Activated T-helper 1 cell treated with anti-CD3 and anti-CD28 coated beads, Interleukin-12 subunit alpha, Interleukin-12 subunit beta, Interleukin-2, Interleukin-4 antibody, amounts not matched to agents 30 ng/mL and 10 ng/mL and 1 ng/mL, durations not matched to agents 14 hours and 24 hours and 36 hours (primary cell): Measurements from ENCODE around the gene IL21R. TPM values are rescaled to one million over a fixed set of nuclear protein-coding genes. Genes with fewer than 3 reads are reported as not detected.
"Not testable (repeated sequence)": the region's sequence is repeated elsewhere in the genome, so short reads cannot be mapped to it uniquely, and the experiment has no call there.

ENCODE experiments used
- DNase-seq: peaks from one replicate; pipeline ENCODE4 v3.0.0; 2021; ENCODE audit warnings: low spot score
- H3K27ac Mint-ChIP-seq: one replicate; pipeline ENCODE4 v1.8.0; 2021; ENCODE audit warnings: mild to moderate bottlenecking, mixed read lengths
- H3K27me3 Mint-ChIP-seq: one replicate; pipeline ENCODE4 v1.8.0; 2022; ENCODE audit warnings: mild to moderate bottlenecking, moderate library complexity, mixed read lengths; ENCODE audit not compliant: insufficient read depth
- H3K36me3 Mint-ChIP-seq: one replicate; pipeline ENCODE4 v1.8.0; 2021; ENCODE audit warnings: low read depth, mixed read lengths
- H3K4me1 Mint-ChIP-seq: one replicate; pipeline ENCODE4 v1.8.0; 2021; ENCODE audit warnings: low read depth, mixed read lengths
- H3K4me3 Mint-ChIP-seq: one replicate; pipeline ENCODE4 v1.8.0; 2021; ENCODE audit warnings: mild to moderate bottlenecking, moderate library complexity, mixed read lengths
- H3K9me3 Mint-ChIP-seq: one replicate; pipeline ENCODE4 v1.8.0; 2021; ENCODE audit warnings: mixed read lengths
- intact Hi-C: fragments of 100-400 bp; cut with micrococcal nuclease; formaldehyde crosslinking; loops from one replicate; pipeline ENCODE4 v1.15.1; 2024
- total RNA-seq: library from RNA; stranded (reverse); gene quantifications from 2 replicates; pipeline ENCODE4 v1.2.3, GENCODE V29; 2022

Gene IL21R
- total RNA-seq, 1 donor from 2014 or later: 101 TPM

- no peak overlapping the region for H3K4me3 Mint-ChIP-seq
- no peaks in the 10 kb centered on the region for H3K27me3 Mint-ChIP-seq
- H3K36me3 Mint-ChIP-seq: peaks cover 11% of the 10 kb centered on the region
- H3K27ac Mint-ChIP-seq: no peak overlapping the region
- intact Hi-C loops: no loop called here
- H3K9me3 Mint-ChIP-seq: peaks cover 22% of the 10 kb centered on the region
- no peak for DNase-seq
- peaks cover 63% of the 10 kb centered on the region for H3K4me1 Mint-ChIP-seq
Observed at GRCh38 chr16:27381236-27381635, 20.7 kb upstream of the IL21R start.

GRCh38 chr16:27381974-27382855, 19.8 kb upstream of the IL21R start:
- peak overlapping the region; percentile 54 for H3K27ac Mint-ChIP-seq
- no peaks in the 10 kb centered on the region for H3K27me3 Mint-ChIP-seq
- no peak for DNase-seq
- intact Hi-C loops: no loop called here
- peak overlapping the region; percentile 2 for H3K4me3 Mint-ChIP-seq
- H3K4me1 Mint-ChIP-seq: peaks cover 71% of the 10 kb centered on the region
- H3K9me3 Mint-ChIP-seq: peaks cover 29% of the 10 kb centered on the region
- peaks cover 11% of the 10 kb centered on the region for H3K36me3 Mint-ChIP-seq

GRCh38 chr16:27383556-27384243, 18.3 kb upstream of the IL21R start:
- no peak for DNase-seq

GRCh38 chr16:27384425-27384824, 17.5 kb upstream of the IL21R start:
- Mint-ChIP-seq H3K9me3 (peaks cover 35% of the 10 kb centered on the region), H3K4me1 (peaks cover 72% of the 10 kb centered on the region), H3K27me3 (no peaks in the 10 kb centered on the region), H3K36me3 (peaks cover 10% of the 10 kb centered on the region), H3K27ac (peak overlapping the region; percentile 36), H3K4me3 (no peak overlapping the region)
- DNase-seq: no peak
- intact Hi-C loops: no loop called here

More at GRCh38 chr16:27383556-27384243, 18.3 kb upstream of the IL21R start:
- Mint-ChIP-seq H3K27me3 (no peaks in the 10 kb centered on the region), H3K36me3 (peaks cover 8% of the 10 kb centered on the region), H3K9me3 (peaks cover 33% of the 10 kb centered on the region), H3K4me1 (peaks cover 71% of the 10 kb centered on the region), H3K4me3 (no peak overlapping the region), H3K27ac (peak overlapping the region; percentile 51)
- intact Hi-C loops: no loop called here

GRCh38 chr16:27385398-27385797, 16.6 kb upstream of the IL21R start:
- no peak overlapping the region for H3K27ac Mint-ChIP-seq

GRCh38 chr16:27386674-27387073, 15.3 kb upstream of the IL21R start:
- peak overlapping the region; percentile 4 for H3K27ac Mint-ChIP-seq
- H3K4me1 Mint-ChIP-seq: peaks cover 57% of the 10 kb centered on the region
- DNase-seq: no peak
- H3K36me3 Mint-ChIP-seq: peaks cover 13% of the 10 kb centered on the region
- H3K27me3 Mint-ChIP-seq: no peaks in the 10 kb centered on the region
- no peak overlapping the region for H3K4me3 Mint-ChIP-seq
- intact Hi-C loops: loop anchor here (1.0 kb wide), 3 partner anchors 9 to 19 kb away; no protein-coding TSS in a partner anchor
- H3K9me3 Mint-ChIP-seq: peaks cover 44% of the 10 kb centered on the region

More at GRCh38 chr16:27385398-27385797, 16.6 kb upstream of the IL21R start:
- Mint-ChIP-seq H3K9me3 (peaks cover 39% of the 10 kb centered on the region), H3K4me3 (no peak overlapping the region), H3K4me1 (peaks cover 67% of the 10 kb centered on the region), H3K27me3 (no peaks in the 10 kb centered on the region), H3K36me3 (peaks cover 12% of the 10 kb centered on the region)
- intact Hi-C loops: no loop called here
- no peak for DNase-seq

GRCh38 chr16:27387724-27388123, 14.2 kb upstream of the IL21R start:
- intact Hi-C loops: loop anchor here (1.0 kb wide), 3 partner anchors 10 to 20 kb away; no protein-coding TSS in a partner anchor
- peaks cover 21% of the 10 kb centered on the region for H3K36me3 Mint-ChIP-seq
- H3K9me3 Mint-ChIP-seq: peaks cover 50% of the 10 kb centered on the region
- no peak for DNase-seq
- H3K27ac Mint-ChIP-seq: peak overlapping the region; percentile 76
- no peak overlapping the region for H3K4me3 Mint-ChIP-seq
- H3K27me3 Mint-ChIP-seq: no peaks in the 10 kb centered on the region
- peaks cover 46% of the 10 kb centered on the region for H3K4me1 Mint-ChIP-seq

- Mint-ChIP-seq H3K27me3 (no peaks in the 10 kb centered on the region), H3K9me3 (peaks cover 54% of the 10 kb centered on the region), H3K36me3 (peaks cover 21% of the 10 kb centered on the region), H3K4me3 (peak overlapping the region; percentile 37), H3K27ac (no peak overlapping the region), H3K4me1 (peaks cover 51% of the 10 kb centered on the region)
- DNase-seq: no peak
- intact Hi-C loops: no loop called here
Observed at GRCh38 chr16:27389272-27389961, 12.6 kb upstream of the IL21R start.

- peaks cover 54% of the 10 kb centered on the region for H3K9me3 Mint-ChIP-seq
- no peak for DNase-seq
- peaks cover 51% of the 10 kb centered on the region for H3K4me1 Mint-ChIP-seq
- H3K27ac Mint-ChIP-seq: no peak overlapping the region
- no peak overlapping the region for H3K4me3 Mint-ChIP-seq
- H3K27me3 Mint-ChIP-seq: no peaks in the 10 kb centered on the region
- H3K36me3 Mint-ChIP-seq: peaks cover 23% of the 10 kb centered on the region
- intact Hi-C loops: no loop called here
Observed at GRCh38 chr16:27390151-27390550, 11.8 kb upstream of the IL21R start.

GRCh38 chr16:27392671-27393070, 9.3 kb upstream of the IL21R start:
- no peak for DNase-seq
- Mint-ChIP-seq H3K27ac (no peak overlapping the region), H3K27me3 (no peaks in the 10 kb centered on the region), H3K4me1 (peaks cover 35% of the 10 kb centered on the region), H3K4me3 (no peak overlapping the region), H3K36me3 (peaks cover 23% of the 10 kb centered on the region), H3K9me3 (peaks cover 53% of the 10 kb centered on the region)
- intact Hi-C loops: loop anchor here (1.0 kb wide), 1 partner anchor 9 kb away; no protein-coding TSS in a partner anchor

GRCh38 chr16:27394516-27394915, 7.5 kb upstream of the IL21R start:
- intact Hi-C loops: no loop called here
- Mint-ChIP-seq H3K4me3 (no peak overlapping the region), H3K9me3 (peaks cover 43% of the 10 kb centered on the region), H3K36me3 (peaks cover 21% of the 10 kb centered on the region), H3K4me1 (peaks cover 29% of the 10 kb centered on the region), H3K27ac (no peak overlapping the region), H3K27me3 (no peaks in the 10 kb centered on the region)
- DNase-seq: no peak

- H3K27ac Mint-ChIP-seq, H3K4me3 Mint-ChIP-seq, DNase-seq, intact Hi-C loops, H3K27me3 Mint-ChIP-seq: not testable (repeated sequence)
- Mint-ChIP-seq H3K36me3 (peaks cover 17% of the 10 kb centered on the region), H3K9me3 (peaks cover 19% of the 10 kb centered on the region), H3K4me1 (peaks cover 53% of the 10 kb centered on the region)
Observed at GRCh38 chr16:27398341-27398893, 3.6 kb upstream of the IL21R start.
